ENCODE data around the gene SIPA1L3.

SIPA1L3 gene

DNA sequence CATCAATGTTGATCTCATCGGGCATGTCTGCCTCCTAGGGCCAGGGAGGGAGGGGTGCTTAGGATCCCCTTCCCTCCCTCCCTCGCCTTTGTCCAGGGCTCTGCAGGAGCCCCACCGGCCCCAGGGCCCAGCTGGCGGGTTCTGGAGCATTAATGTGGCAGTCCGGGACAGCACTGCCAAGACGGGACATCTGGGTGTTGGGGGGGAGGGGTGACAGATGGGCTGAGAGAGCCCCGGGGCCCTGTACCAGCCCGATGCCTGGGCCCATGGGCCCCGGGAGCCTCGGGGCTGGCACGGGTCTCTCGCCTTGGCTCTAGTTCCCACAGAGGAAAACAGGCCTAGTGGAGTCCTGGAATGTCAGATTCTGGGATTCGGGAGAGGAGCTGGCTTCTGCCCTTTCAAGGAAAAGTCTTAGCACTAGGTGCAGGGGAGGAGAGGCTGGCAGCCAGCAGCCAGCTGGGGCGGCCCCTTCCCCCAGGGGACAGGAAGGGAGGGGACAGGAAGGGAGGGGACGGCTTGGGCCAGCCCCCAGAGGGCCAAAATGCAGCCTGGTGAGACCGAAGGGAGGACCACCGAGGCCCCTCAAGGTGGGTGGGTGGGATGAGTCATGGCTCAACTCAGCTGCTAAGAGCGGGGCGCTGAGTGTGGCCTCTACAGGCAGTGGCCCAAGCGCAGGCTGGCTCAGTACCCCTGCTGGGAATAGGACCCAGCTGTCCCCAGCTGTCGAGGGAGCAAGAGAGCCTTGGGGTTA is 346.1 kb downstream of the SIPA1L3 start:
- no peak for DNase-seq

- DNase-seq = no peak
These were observed 346.8 kb downstream of the SIPA1L3 start for GRCh38 chr19:38253788-38254187.

- no peak for DNase-seq
These were observed 348.5 kb downstream of the SIPA1L3 start for GRCh38 chr19:38255383-38256014.
